ENCODE results near the gene CTRB2. TPM values are rescaled to one million over a fixed set of nuclear protein-coding genes. Genes with fewer than 3 reads are reported as not detected.

CTRB2 gene
- total RNA-seq, 1 experiment from 2014 or later = not detected

Other genes with a start within 250 kb of the CTRB2 start
- 25.7 and 32.0 TPM in 2 replicates for gene WDR59, start 222.0 kb downstream of the CTRB2 start, total RNA-seq (2014; rRNA removed; shearing (Covaris generic))
- 37.3 and 44.7 TPM in 2 replicates for gene ZNRF1, start 208.1 kb downstream of the CTRB2 start, total RNA-seq (2014; rRNA removed; shearing (Covaris generic))
- 10.4 and 13.7 TPM in 2 replicates for gene LDHD, start 90.4 kb downstream of the CTRB2 start, total RNA-seq (2014; rRNA removed; shearing (Covaris generic))
- 6.1 and 9.7 TPM in 2 replicates for gene ZFP1, start 58.6 kb downstream of the CTRB2 start, total RNA-seq (2014; rRNA removed; shearing (Covaris generic))
- gene CTRB1, start 11.8 kb upstream of the CTRB2 start, total RNA-seq (2014; rRNA removed; shearing (Covaris generic)) = not detected in 2 replicates
- 63.0 and 68.4 TPM in 2 replicates for gene BCAR1, start 44.5 kb upstream of the CTRB2 start, total RNA-seq (2014; rRNA removed; shearing (Covaris generic))
- gene CFDP1, start 226.3 kb upstream of the CTRB2 start, total RNA-seq (2014; rRNA removed; shearing (Covaris generic)) = 36.0 and 55.2 TPM in 2 replicates

Measured in H7 (cell line).